Gastrocnemius medialis (tissue), 4 donors: Measurements from ENCODE around the gene PTCH2.
"Not testable (repeated sequence)": the region's sequence is repeated elsewhere in the genome, so short reads cannot be mapped to it uniquely, and the experiment has no call there.

Experiments used
- CTCF ChIP-seq, 5 experiments: fragments of 450-650 bp in 3 of 5; fragments of 200-600 bp in 2 of 5; sonication (generic) in 2 of 5; IDR thresholded peaks in 4 of 5; conservative IDR thresholded peaks in 1 of 5; 1 replicate in 4 of 5; 2 replicates in 1 of 5; pipeline ENCODE4 v1.5.1; 2016 to 2019; ENCODE audit warnings: antibody characterized with exemption in 5 of 5, mild to moderate bottlenecking in 3 of 5, moderate library complexity in 3 of 5
- POLR2A ChIP-seq, 2 donors: fragments of 450-650 bp; IDR thresholded peaks; one replicate each; pipeline ENCODE4 v1.6.1; 2017; ENCODE audit warnings: antibody characterized with exemption in 2 of 2, mild to moderate bottlenecking in 2 of 2, moderate library complexity in 2 of 2

GRCh38 chr1:44815926-44816325 lies 27.1 kb downstream of the PTCH2 start:
- TF ChIP-seq CTCF (IDR thresholded peaks at IDR 0.05 in 4 of 5, conservative IDR thresholded peaks at IDR 0.05 in 1 of 5); POLR2A (IDR thresholded peaks at IDR 0.05): not testable (repeated sequence)
